ENCODE measurements around the gene ARID5A. TPM values are rescaled to one million over a fixed set of nuclear protein-coding genes. Genes with fewer than 3 reads are reported as not detected.

The ARID5A gene
- total and polyA plus RNA-seq, 2 of the 13 experiments (the other 11 are each of a cell fraction or from before 2014, with no cell fraction given): 6.0 to 9.5 TPM

- no peak for TF ChIP-seq ELF4 (CRISPR knock-in tag; IDR thresholded peaks at IDR 0.05; ENCODE audit: borderline replicate concordance)
- TF ChIP-seq POLR2A (IDR thresholded peaks at IDR 0.05; ENCODE audit: insufficient read depth in 1 of 2, low read depth in 2 of 2, low read length in 2 of 2): no peak
- no peak for TF ChIP-seq NFIB (CRISPR knock-in tag; IDR thresholded peaks at IDR 0.05; ENCODE audit: borderline replicate concordance)
- no peak for TF ChIP-seq RFX3 (CRISPR knock-in tag; IDR thresholded peaks at IDR 0.05)
- TF ChIP-seq ZFYVE20 (CRISPR knock-in tag; IDR thresholded peaks at IDR 0.05; ENCODE audit: borderline replicate concordance, low read depth): no peak
- peak; percentile 86 for TF ChIP-seq SALL2 (CRISPR knock-in tag; IDR thresholded peaks at IDR 0.05)
- no peak for TF ChIP-seq ZNF841 (CRISPR knock-in tag; IDR thresholded peaks at IDR 0.05; ENCODE audit: borderline replicate concordance)
- no peak for TF ChIP-seq PHF8 (CRISPR knock-in tag; IDR thresholded peaks at IDR 0.05)
- TF ChIP-seq ZBTB14 (CRISPR knock-in tag; IDR thresholded peaks at IDR 0.05): no peak
- no peak for TF ChIP-seq ZNF256 (CRISPR knock-in tag; conservative IDR thresholded peaks at IDR 0.05)
- no peak for TF ChIP-seq TRIM24 (CRISPR knock-in tag; IDR thresholded peaks at IDR 0.05)
- TF ChIP-seq ZFP90 (CRISPR knock-in tag; IDR thresholded peaks at IDR 0.05; ENCODE audit: borderline replicate concordance): no peak; the same call in 1 of the 2 replicates
- peak; percentile 77 for TF ChIP-seq UBTF (CRISPR knock-in tag; IDR thresholded peaks at IDR 0.05)
- no peak for TF ChIP-seq ZNF17 (CRISPR knock-in tag; IDR thresholded peaks at IDR 0.05)
- no peak for TF ChIP-seq ONECUT2 (CRISPR knock-in tag; IDR thresholded peaks at IDR 0.05)
- no peak for TF ChIP-seq ZNF354B (CRISPR knock-in tag; IDR thresholded peaks at IDR 0.05)
- no peak for TF ChIP-seq ZNF101 (CRISPR knock-in tag; IDR thresholded peaks at IDR 0.05; ENCODE audit: borderline replicate concordance, low read depth)
- peak; percentile 100 for TF ChIP-seq CTCF (CRISPR knock-in tag; IDR thresholded peaks at IDR 0.05)
- no peak for TF ChIP-seq SMARCC2 (IDR thresholded peaks at IDR 0.05)
- TF ChIP-seq ZNF670 (CRISPR knock-in tag; IDR thresholded peaks at IDR 0.05; ENCODE audit: borderline replicate concordance): no peak
- TF ChIP-seq HOXD1 (CRISPR knock-in tag; IDR thresholded peaks at IDR 0.05): peak; percentile 88
- TF ChIP-seq GPN1 (CRISPR knock-in tag; IDR thresholded peaks at IDR 0.05; ENCODE audit: borderline replicate concordance): no peak
- no peak for TF ChIP-seq ZNF883 (CRISPR knock-in tag; IDR thresholded peaks at IDR 0.05; ENCODE audit: not compliant biosample characterization)
- TF ChIP-seq ZNF333 (CRISPR knock-in tag; IDR thresholded peaks at IDR 0.05; ENCODE audit: borderline replicate concordance): peak; percentile 76
- TF ChIP-seq TCF12 (IDR thresholded peaks at IDR 0.05): no peak
- TF ChIP-seq TCF12 (CRISPR knock-in tag; IDR thresholded peaks at IDR 0.05): no peak
- TF ChIP-seq POLR2AphosphoS2 (IDR thresholded peaks at IDR 0.05; ENCODE audit: low read depth, low read length): no peak
- no peak for TF ChIP-seq ZNF264 (CRISPR knock-in tag; IDR thresholded peaks at IDR 0.05)
Observed at GRCh38 chr2:96509114-96509846, 27.3 kb upstream of the ARID5A start (continued).
